Caki2 (cell line): ENCODE data around the gene CCNJL. TPM values are rescaled to one million over a fixed set of nuclear protein-coding genes. Genes with fewer than 3 reads are reported as not detected.

Source experiments
- DNase-seq: peaks from one replicate; pipeline ENCODE4 v3.0.0-alpha.2; 2015; ENCODE audit warnings: low read depth
- in situ Hi-C: cut with HindIII; loops from 2 replicates; pipeline ENCODE4 v1.10.0; 2016; ENCODE audit warnings: low sequenced_read_pairs, low pct_unique_long_range_greater_than_20kb, mixed read lengths
- total RNA-seq: library from RNA; depleted of rRNA; stranded (reverse); fragments of >200 nt; shearing (Covaris generic); gene quantifications from 2 replicates; pipeline ENCODE4 v1.2.3, GENCODE V29; 2014; ENCODE audit warnings: low replicate concordance; rRNA removed

Gene CCNJL
- total RNA-seq, 1 experiment from 2014 or later = 5.1 TPM

DNA sequence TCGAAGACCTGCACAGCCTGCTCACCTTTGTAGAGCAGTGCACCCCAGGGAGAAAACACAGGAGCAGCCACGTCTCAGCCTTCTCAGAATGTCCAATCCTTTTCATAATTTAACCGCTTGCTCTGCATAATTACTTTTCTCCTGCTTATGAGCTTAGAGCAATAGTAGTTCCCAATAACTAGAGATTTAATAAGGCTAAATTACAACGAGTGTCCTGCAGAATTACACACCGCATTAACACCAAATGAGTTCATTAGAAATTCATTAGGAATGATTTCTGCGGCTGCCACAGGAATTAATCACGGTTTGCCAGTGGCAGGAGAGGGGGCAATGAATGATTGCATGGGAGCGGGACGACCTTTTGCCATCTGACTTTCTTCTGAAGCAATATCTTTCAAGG, 101.8 kb downstream of the CCNJL start:
- DNase-seq = no peak
- in situ Hi-C loops = no loop called here

DNA sequence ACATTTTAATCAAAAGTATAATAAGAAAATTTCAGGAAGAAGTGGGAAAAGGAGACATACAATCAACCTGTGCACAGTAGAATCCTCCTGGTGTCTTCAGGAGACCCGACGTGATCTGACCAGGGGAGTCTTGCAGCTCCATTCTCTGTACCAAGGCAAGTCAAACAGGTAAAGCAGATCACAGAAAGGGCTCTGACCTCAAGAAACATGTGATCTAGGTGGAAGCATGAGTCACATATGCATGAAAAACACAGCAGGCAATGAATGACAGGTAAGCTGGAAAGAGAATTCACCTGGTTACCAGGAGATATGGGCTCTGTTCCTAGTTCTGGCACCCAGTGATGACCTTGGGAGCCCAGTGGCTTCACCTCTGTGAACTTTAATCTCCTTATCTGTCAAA, 102.4 kb downstream of the CCNJL start:
- in situ Hi-C loops = no loop called here
- DNase-seq = no peak

DNA sequence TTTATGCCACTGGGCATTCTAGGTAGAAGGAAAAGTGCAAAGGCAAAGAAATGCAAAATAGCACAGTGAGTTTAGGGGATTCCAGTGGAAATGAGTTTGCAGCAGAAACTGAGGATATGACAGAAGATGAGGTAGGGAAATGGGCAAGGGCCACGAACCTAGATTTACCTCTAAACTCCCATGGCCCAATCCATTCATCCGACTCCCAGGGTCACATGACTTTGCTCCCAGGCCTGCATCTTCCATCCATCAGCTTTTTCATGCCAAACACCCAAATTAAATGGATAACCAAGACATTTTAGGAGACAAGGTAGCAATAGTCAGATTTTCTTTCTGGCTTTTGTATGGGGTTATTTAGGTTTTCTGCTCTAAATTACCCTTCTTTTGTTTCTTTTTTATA, 105.3 kb downstream of the CCNJL start:
- DNase-seq = no peak
- in situ Hi-C loops = no loop called here

Other genes starting within 250 kb of the CCNJL start
- 16.2 and 31.2 TPM in 2 replicates for gene PWWP2A, start 193.1 kb downstream of the CCNJL start, total RNA-seq
- gene FABP6, start 83.1 kb downstream of the CCNJL start, total RNA-seq = 22.4 and 46.5 TPM in 2 replicates
- not detected in 2 replicates for gene C1QTNF2, start 58.1 kb upstream of the CCNJL start, total RNA-seq
- gene FAM200C, start 87.5 kb upstream of the CCNJL start, total RNA-seq = 7.6 and 8.3 TPM in 2 replicates
- gene SLU7, start 106.5 kb upstream of the CCNJL start, total RNA-seq = 73.8 and 114 TPM in 2 replicates
- 973 and 1,427 TPM in 2 replicates for gene PTTG1, start 109.3 kb upstream of the CCNJL start, total RNA-seq